ENCODE results near the gene RBM7. TPM values are rescaled to one million over a fixed set of nuclear protein-coding genes. Genes with fewer than 3 reads are reported as not detected.

RBM7 gene
- total RNA-seq, 4 donors from 2014 or later = 14.7 to 15.5 (median 15.3) TPM

DNA sequence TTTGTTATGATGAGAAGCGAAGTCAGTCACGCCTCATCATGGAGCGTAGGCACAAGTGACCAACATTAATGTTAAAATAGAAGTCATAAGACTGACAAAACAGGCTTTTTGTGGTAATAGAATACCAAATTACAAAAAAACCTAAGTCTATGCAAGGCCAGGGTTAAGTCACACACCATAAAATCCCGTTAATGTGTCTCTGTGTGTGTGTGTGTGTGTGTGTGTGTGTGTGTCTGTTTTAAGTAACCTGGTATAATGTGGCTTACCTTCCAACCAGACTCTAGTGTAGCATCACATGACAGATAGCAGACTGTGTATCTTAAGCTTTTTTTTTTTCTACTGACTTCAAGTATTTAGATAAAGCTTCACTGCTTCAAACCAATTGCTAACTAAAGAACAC is 38.1 kb upstream of the RBM7 start:
- no peak overlapping the region for H3K4me3 ChIP-seq
- TF ChIP-seq CTCF (IDR thresholded peaks at IDR 0.05) = no peak
- TF ChIP-seq POLR2A (IDR thresholded peaks at IDR 0.05) = no peak
- no peak for TF ChIP-seq EP300 (IDR thresholded peaks at IDR 0.05)
- no peaks in the 10 kb centered on the region for H3K27me3 ChIP-seq
- H3K9me3 ChIP-seq = peaks cover 0 to 4% (median 0%) of the 10 kb centered on the region in 4 donors
- 73 to 89% methylated on average over 4 of the region's 4 CpGs for whole genome bisulfite sequencing, 2 donors
- DNase-seq (ENCODE audit: low spot score in 2 of 2) = no peak
- H3K27ac ChIP-seq = no peak overlapping the region
- no peaks in the 10 kb centered on the region for H3K36me3 ChIP-seq
- peaks cover 0 to 3% (median 0%) of the 10 kb centered on the region in 4 donors for H3K4me1 ChIP-seq

DNA sequence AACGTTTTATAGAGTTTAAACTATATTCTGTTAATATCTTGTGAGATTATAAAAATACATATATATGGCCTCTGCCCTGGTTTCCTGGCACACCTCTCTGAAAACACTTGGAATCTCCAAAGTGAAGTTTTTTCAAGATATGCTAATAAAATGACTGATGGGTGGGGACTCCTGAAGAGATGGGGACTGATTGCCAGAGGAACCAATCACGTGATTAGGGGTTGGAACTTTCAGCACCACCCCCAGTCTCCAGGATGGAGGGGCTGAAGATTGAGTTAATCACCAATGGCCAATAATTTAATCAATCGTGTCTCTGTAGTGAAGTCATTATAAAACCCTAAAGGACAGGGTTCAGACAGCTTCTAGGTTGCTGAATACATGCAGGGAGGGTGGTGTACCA is 37.5 kb upstream of the RBM7 start:
- no peak for DNase-seq (ENCODE audit: low spot score in 2 of 2)
- no peak for TF ChIP-seq EP300 (IDR thresholded peaks at IDR 0.05)
- no peak for TF ChIP-seq CTCF (IDR thresholded peaks at IDR 0.05)
- no peak for TF ChIP-seq POLR2A (IDR thresholded peaks at IDR 0.05)
- 71 to 75% methylated on average over 3 of the region's 3 CpGs for WGBS, 2 donors

GRCh38 chr11:114366331-114367243 is 33.9 kb upstream of the RBM7 start:
- Histone ChIP-seq H3K4me3 (no peak overlapping the region), H3K4me1 (peaks cover 0 to 3% (median 0%) of the 10 kb centered on the region in 4 donors), H3K27ac (no peak overlapping the region), H3K9me3 (no peaks in the 10 kb centered on the region), H3K36me3 (no peaks in the 10 kb centered on the region), H3K27me3 (no peaks in the 10 kb centered on the region)
- WGBS, 2 donors = 55 to 62% methylated on average over 13 of the region's 13 CpGs
- TF ChIP-seq POLR2A (IDR thresholded peaks at IDR 0.05) (no peak), CTCF (IDR thresholded peaks at IDR 0.05) (no peak), EP300 (IDR thresholded peaks at IDR 0.05) (no peak)
- DNase-seq (ENCODE audit: low spot score in 2 of 2) = no peak

More for the DNA sequence above, 37.5 kb upstream of the RBM7 start:
- H3K9me3 ChIP-seq = peaks cover 0 to 4% (median 0%) of the 10 kb centered on the region in 4 donors
- H3K36me3 ChIP-seq = no peaks in the 10 kb centered on the region
- no peak overlapping the region for H3K27ac ChIP-seq
- no peak overlapping the region for H3K4me3 ChIP-seq
- H3K27me3 ChIP-seq = no peaks in the 10 kb centered on the region
- H3K4me1 ChIP-seq = peaks cover 0 to 3% (median 0%) of the 10 kb centered on the region in 4 donors

- Histone ChIP-seq H3K4me1 (peaks cover 0 to 3% (median 0%) of the 10 kb centered on the region in 4 donors), H3K27me3 (no peaks in the 10 kb centered on the region), H3K36me3 (no peaks in the 10 kb centered on the region), H3K9me3 (no peaks in the 10 kb centered on the region), H3K4me3 (no peak overlapping the region), H3K27ac (no peak overlapping the region)
- no peak for DNase-seq (ENCODE audit: low spot score in 2 of 2)
- 54 to 68% methylated on average over 9 of the region's 9 CpGs for WGBS, 2 donors
- TF ChIP-seq CTCF (IDR thresholded peaks at IDR 0.05) (no peak), EP300 (IDR thresholded peaks at IDR 0.05) (no peak), POLR2A (IDR thresholded peaks at IDR 0.05) (no peak)
Observed at GRCh38 chr11:114367244-114367957, 33.1 kb upstream of the RBM7 start.
